HG02884 (cell line): ENCODE measurements around the gene MORC1.
A peak's percentile ranks its signal among the peaks of the same experiment; 100 is the strongest.
"Not testable (repeated sequence)": the region's sequence is repeated elsewhere in the genome, so short reads cannot be mapped to it uniquely, and the experiment has no call there.

Experiments
- ATAC-seq: cut with Tn5 transposase; IDR thresholded peaks from one replicate; pipeline ENCODE4 v1.9.1; 2021; ENCODE audit warnings: mild to moderate bottlenecking, moderate library complexity; ENCODE audit not compliant: unreplicated experiment

The MORC1 gene

DNA sequence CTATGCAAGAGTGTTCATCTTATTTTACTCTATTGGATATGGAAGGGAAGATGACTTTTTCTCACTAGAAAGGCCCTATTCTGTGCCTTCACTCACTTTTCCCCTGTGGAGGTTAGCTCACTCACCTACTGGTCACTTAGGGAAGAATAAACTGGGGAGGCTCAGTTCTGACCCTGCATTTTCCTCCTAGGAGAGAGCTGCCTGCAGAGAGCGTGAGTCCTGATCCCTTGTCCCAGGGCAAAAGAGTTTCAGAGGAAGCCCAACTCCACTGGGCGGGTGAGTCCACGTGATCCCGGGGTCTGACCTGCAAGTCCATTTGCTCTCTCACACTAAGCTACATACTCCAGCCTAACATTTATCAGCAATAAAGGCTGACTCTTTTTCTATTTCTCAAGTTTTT is 8.4 kb downstream of the MORC1 start:
- ATAC-seq, result no peak

DNA sequence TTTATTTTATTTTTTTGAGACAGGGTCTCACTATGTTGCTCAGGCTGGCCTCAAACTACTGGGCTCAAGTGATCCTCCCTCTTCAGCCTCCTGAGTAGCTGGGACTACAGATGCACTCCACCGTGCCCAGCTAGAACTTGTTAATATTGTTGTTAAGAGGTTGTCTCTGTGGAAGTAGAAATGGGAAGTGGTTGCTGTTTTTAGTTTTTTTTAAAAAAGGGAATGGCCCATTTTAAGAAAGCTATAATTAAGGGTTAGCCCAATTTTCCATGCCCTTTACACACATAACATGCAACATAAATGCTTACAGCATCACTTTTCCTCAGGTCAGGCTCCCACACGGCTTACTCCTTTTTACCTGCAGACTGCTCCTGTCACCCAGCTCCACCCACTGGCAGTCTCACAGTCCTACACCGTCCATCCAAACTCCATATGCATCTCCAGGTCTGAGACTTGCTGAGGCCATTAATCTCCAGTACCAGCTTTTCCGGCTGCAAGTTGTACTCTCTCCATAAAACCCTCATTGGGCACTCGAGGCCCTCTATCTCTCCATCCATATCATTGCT is 19.8 kb downstream of the MORC1 start:
- ATAC-seq, result no peak

DNA sequence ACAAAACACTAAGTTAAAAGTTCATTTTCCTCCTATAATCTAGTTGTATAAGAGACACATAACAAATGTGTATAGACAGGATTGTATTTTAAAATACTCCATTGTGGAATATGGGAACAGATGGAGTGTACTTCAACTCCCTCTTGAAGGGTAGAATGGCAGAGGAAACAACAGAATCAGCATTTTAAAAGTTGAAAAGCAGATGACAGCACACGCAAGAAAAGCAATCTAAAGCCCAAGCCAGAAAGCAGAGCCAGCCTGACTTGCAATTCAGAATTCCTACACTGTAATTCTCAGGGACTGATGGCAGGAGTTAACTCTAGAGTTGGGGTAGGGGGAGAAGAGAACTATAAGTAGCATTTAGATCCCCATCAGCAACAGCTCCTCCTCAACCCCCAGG is 22.8 kb downstream of the MORC1 start:
- ATAC-seq, result no peak

GRCh38 chr3:109093561-109093960 is 24.4 kb downstream of the MORC1 start:
- ATAC-seq, result no peak

- no peak for ATAC-seq
These were observed 26.1 kb downstream of the MORC1 start for GRCh38 chr3:109091846-109092245.

GRCh38 chr3:109089265-109089664 is 28.7 kb downstream of the MORC1 start:
- no peak for ATAC-seq

DNA sequence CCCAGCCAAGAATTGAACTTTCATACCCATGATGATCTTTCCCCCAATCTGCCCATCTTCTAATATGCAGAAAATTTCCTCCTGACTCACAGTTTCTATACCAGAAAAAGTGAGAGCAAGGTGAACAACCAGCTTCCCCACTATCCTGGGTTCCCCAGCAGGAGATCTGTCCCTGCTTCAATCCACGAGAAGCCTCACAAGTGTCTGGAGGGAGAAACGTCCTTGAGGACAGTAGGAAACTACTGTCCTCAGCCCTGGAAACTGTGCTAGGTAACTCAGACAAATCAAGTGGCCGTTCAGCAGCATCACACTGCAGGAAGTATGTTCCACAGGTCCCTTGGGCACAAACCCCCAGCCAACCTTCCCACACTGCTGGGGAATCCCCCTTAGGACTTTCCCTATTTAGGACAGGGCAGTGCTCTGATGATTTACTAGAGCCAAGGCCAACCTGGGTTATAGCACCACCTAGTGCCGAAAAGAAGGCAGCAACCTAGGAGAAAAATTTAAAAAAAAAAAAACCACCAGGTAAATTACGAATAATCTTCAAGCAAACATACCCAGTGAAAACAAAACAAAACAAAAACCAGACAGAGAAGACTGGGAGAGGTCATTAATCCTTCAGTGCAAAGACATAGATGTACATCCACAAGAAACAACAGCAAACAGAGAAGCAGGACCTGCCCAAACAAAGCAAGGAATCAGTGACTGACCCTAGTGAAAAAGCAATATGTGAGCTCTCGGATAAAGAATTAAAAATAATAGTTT is 36.0 kb downstream of the MORC1 start:
- ATAC-seq, result peak; percentile 99

DNA sequence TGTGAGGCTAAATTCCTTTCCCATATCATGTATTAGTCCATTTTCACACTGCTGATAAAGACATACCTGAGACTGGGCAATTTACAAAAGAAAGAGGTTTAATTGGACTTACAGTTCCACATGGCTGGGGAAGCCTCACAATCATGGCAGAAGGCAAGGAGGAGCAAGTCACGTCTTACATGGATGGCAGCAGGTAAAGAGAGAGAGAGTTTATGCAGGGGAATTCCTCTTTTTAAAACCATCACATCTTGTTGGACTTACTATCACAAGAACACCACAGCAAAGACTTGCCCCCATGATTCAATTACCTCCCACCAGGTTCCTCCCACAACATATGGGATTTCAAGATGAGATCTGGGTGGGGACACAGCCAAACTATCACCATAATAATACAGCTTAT is 37.8 kb downstream of the MORC1 start:
- ATAC-seq, result not testable (repeated sequence)

- no peak for ATAC-seq
These were observed 44.8 kb downstream of the MORC1 start for GRCh38 chr3:109073116-109073515.

DNA sequence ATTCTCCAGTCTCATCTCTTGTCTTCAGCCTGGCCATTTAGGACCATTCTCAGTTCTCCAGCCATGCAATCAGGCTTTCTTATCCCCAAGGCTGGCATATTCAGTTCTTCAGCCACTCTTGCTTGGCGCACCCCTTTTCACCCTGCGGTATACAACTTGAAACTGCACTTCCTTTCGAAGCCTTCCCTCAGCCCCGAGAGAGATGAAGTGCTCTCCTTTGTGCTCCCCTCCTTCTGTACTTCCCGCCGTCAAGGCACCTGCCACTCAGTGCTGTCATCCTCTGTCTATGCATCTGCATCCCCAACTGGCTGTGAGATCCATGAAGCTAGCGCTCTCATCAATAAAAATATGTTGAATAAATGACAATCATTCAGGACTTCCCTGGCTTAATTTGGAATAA is 45.7 kb downstream of the MORC1 start:
- ATAC-seq, result peak; percentile 85

GRCh38 chr3:109071350-109072142 is 46.4 kb downstream of the MORC1 start:
- ATAC-seq, result peak; percentile 31

DNA sequence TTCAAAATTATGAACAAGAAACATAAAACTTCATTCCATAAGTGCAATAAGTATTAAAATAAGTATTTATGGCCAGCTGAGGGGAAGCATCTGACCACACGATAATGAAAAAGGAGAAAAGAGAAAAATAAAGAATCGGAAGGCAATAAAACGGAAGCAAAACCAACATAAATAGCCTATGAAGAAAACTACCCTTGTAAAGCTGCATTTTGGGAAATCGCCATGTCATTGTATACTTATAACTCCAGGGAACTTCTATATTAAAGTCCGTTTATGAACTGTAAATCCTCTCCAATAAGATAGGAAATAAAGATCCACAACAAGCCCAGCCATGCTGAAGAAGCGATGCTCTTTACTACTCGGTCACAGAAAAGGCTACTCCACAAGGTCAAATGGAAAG is 47.7 kb downstream of the MORC1 start:
- no peak for ATAC-seq

DNA sequence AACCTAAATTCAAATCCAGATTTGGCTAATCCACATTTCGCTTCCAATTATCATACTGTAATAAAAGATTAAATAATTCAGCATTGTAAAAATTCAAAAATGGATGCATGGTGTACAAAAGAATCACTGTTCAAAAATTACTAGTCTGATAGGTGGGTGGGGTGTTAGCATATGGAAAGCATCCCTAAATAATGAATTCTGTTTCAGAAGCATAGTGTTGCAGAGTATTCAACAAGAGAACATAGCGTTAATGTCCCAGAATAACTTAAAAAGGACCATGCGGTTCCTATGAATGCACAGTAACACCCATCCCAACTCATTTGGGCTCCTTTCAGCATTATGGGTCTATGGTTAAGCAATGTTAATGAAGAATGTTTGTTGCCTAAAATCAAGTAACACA is 51.1 kb downstream of the MORC1 start:
- no peak for ATAC-seq

DNA sequence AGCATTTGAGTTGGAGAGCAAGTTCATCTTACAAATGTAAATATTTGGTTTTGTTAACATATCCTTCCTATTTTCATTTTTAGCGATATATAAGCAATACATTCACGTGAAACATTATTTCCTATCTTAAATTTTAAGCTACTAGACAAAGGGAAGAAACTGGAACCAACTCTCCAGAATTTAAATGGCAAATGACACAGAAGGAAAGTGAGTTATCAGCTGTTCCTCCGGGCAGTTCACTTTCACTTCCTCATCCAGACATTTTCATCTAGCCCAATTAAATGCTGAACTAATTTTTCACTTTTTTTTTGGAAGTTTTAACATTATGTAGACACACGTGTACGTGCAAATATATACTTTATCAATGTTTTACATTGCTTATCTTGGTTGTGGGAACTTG is 58.7 kb downstream of the MORC1 start:
- ATAC-seq, result peak; percentile 95

DNA sequence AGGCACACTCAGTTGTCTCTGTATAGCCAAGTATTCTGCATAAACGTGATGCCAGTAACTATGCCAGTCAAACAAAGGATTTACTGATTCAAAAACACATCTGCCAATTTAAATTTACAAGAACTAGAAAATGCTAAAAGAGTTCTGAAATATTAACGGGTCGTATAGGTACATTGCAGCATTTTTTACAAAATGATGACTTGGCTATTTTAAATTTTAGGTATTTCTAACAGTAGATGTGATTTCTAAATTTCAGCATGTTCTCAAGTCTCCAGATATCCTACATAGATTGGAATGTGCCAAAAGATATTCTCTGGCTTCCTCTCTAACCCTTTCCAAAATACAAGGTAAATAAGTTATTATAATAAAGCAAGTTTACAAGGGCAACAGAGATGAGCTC is 60.3 kb downstream of the MORC1 start:
- no peak for ATAC-seq

GRCh38 chr3:109057056-109057455 is 60.9 kb downstream of the MORC1 start:
- no peak for ATAC-seq

DNA sequence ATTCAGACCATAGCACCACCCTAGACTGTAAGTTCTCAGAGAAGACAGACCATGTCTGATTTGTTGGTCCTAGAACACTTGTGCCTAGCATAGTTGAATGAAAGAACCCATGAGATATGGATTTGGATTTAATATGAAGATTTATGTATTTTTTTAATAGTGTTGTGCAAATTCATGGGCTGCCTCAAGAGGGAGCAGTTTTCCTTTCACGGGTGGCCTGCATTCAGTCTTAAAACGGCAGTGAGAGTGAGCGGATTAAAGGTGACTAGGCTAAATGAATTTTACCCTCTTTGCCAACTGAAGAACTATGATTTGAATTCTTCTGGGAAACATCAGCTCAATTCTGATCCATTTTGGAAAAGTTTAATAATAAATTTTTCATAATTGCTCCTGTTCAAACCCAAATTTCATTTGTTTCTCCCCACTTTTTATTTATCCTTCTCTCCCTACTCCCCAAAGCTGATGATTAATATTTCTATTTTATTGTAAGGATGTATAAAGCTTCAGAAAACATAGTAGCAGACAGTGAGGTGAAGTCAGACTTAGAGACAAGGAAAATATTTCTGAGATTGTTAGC is 67.3 kb downstream of the MORC1 start:
- ATAC-seq, result no peak

- no peak for ATAC-seq
These were observed 70.6 kb downstream of the MORC1 start for GRCh38 chr3:109047366-109047765.

DNA sequence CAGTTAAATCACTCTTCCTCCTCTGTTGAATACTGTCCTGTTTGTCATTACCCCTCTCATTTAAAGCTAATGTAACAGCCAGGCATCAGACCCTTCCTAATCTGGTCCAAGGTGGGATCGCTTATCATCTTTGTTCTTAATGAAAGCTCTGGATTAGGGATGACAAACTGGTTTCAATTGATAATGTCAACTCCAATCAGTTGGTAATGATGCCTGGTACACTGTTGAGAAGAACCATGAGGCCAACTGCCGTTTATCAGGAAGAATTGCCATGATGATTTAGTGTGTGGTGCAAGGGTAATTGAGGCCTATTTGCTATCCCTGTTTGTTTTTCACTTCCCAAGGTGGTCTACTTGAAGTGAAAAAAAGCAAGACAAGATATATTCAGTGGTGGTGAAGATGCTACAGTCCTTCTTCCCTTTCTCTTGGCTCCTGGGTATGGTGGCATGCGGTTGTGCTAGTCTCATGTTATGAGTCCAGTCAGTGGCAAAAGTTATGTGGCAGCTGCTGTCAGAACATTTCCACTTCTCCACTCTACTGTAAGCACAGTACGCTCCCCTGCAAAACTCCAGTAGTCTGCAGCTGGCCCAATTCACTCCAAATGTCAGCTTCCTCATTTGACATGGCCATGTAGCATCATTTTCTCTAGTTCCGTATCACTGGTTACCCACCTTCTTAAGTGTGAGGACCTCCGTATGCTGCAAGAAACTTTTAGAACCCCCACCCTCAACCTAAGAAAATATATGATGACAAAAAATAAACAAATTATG is 72.5 kb downstream of the MORC1 start:
- peak; percentile 47 for ATAC-seq

GRCh38 chr3:109035082-109035481 is 82.9 kb downstream of the MORC1 start:
- ATAC-seq, result no peak
